ENCODE results near the gene CELSR1.
A peak's percentile ranks its signal among the peaks of the same experiment; 100 is the strongest.

Gene CELSR1

DNA sequence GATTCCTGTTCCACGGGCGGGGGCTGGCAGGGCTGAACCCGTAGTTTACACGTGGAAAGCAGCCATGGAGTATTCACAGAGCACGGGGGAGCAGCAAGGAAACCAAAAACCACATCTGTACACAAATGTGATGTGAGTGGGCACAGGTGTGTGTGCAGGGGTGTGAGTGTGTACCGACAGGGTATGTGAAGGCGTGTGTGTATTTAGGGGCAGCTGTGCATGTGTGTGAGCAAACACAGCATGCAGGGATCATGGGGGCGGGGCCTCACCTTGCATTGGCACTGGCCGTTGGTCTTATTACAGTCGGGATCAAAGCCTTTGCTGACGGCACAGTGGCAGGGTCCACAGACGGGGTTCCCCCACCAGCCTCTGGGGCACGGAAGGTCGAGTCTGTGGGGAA, 143.5 kb downstream of the CELSR1 start:
- no peak overlapping the region for H2BK15ac ChIP-seq (replicated peaks; ENCODE audit: low read depth)
- no peaks in the 10 kb centered on the region for H3K79me1 ChIP-seq (ENCODE audit: low read length)
- no peak overlapping the region for H3K4me2 ChIP-seq (ENCODE audit: low read length)
- no peak for DNase-seq
- no peak overlapping the region for H2BK120ac ChIP-seq (ENCODE audit: low read depth, low read length)
- no peak overlapping the region for H4K5ac ChIP-seq (ENCODE audit: low read length)
- H2BK5ac ChIP-seq (ENCODE audit: low read length) = no peak overlapping the region
- no peak overlapping the region for H3K27ac ChIP-seq (ENCODE audit: low read depth, low read length)
- no peaks in the 10 kb centered on the region for H3K4me1 ChIP-seq (ENCODE audit: control insufficient read depth, low read depth, low read length)
- no peak overlapping the region for H3K56ac ChIP-seq (ENCODE audit: low read length)
- H3K9ac ChIP-seq (ENCODE audit: low read length) = no peak overlapping the region
- no peaks in the 10 kb centered on the region for H3K27me3 ChIP-seq (ENCODE audit: insufficient read depth, low read length, poor library complexity)
- H4K8ac ChIP-seq (ENCODE audit: low read depth, low read length) = no peak overlapping the region
- H3K23ac ChIP-seq (ENCODE audit: low read length) = no peak overlapping the region
- H3K79me2 ChIP-seq (ENCODE audit: control insufficient read depth, insufficient read depth, low read length) = no peaks in the 10 kb centered on the region
- H3K18ac ChIP-seq (ENCODE audit: low read length) = no peak overlapping the region
- H3K36me3 ChIP-seq (ENCODE audit: control insufficient read depth, insufficient read depth, low read length) = no peaks in the 10 kb centered on the region
- WGBS (ENCODE audit: extremely low coverage, insufficient coverage, low lambda C conversion rate) = no CpG with 5 or more reads among the region's 14 CpGs
- H3K4ac ChIP-seq (ENCODE audit: low read depth, low read length) = no peak overlapping the region
- no peak overlapping the region for H3K4me3 ChIP-seq (ENCODE audit: low read length)
- no peak overlapping the region for H2AK5ac ChIP-seq (ENCODE audit: low read length)

DNA sequence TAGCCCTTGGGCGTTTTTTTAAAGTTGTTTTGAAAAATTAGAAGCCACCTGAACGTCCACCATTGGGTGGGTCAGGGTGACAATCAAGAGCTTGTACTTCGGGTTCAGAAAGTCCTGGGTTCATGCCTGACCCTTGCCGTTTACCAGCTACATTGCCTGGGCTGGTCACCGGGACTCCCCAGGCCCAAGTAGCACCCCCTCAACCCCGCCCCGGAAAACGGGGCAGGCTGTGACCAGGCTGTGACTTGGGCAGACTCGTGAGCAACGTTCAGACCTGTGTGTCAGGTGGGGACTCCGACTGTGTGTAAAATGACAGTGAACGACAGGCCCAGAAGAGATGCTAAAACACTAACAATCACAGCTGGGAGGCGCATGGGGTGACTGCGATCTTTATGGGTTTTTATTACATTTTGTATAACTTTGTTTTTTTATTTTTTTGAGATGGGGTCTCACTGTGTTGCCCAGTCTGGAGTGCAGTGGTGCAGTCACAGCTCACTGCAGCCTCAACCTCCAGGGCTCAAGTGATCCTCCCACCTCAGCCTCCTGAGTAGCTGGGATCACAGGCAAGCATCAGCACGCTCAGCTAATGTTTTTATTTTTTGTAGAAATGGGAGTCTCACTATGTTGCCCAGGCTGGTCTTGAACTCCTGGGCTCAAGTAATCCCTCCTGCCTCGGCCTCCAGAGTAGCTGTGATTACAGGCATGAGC, 145.1 kb downstream of the CELSR1 start:
- no peak overlapping the region for H3K4ac ChIP-seq (ENCODE audit: low read depth, low read length)
- no peaks in the 10 kb centered on the region for H3K27me3 ChIP-seq (ENCODE audit: insufficient read depth, low read length, poor library complexity)
- H3K56ac ChIP-seq (ENCODE audit: low read length) = no peak overlapping the region
- no peak overlapping the region for H3K4me2 ChIP-seq (ENCODE audit: low read length)
- H2BK120ac ChIP-seq (ENCODE audit: low read depth, low read length) = no peak overlapping the region
- no peaks in the 10 kb centered on the region for H3K79me2 ChIP-seq (ENCODE audit: control insufficient read depth, insufficient read depth, low read length)
- H2BK15ac ChIP-seq (replicated peaks; ENCODE audit: low read depth) = no peak overlapping the region
- H3K27ac ChIP-seq (ENCODE audit: low read depth, low read length) = no peak overlapping the region
- H3K36me3 ChIP-seq (ENCODE audit: control insufficient read depth, insufficient read depth, low read length) = no peaks in the 10 kb centered on the region
- no peak overlapping the region for H4K8ac ChIP-seq (ENCODE audit: low read depth, low read length)
- H3K4me1 ChIP-seq (ENCODE audit: control insufficient read depth, low read depth, low read length) = no peaks in the 10 kb centered on the region
- no peak overlapping the region for H2BK5ac ChIP-seq (ENCODE audit: low read length)
- H3K79me1 ChIP-seq (ENCODE audit: low read length) = no peaks in the 10 kb centered on the region
- no peak overlapping the region for H3K4me3 ChIP-seq (ENCODE audit: low read length)
- no peak overlapping the region for H2AK5ac ChIP-seq (ENCODE audit: low read length)
- no peak for DNase-seq
- no peak overlapping the region for H3K9ac ChIP-seq (ENCODE audit: low read length)
- H3K18ac ChIP-seq (ENCODE audit: low read length) = no peak overlapping the region
- H3K23ac ChIP-seq (ENCODE audit: low read length) = no peak overlapping the region
- WGBS (ENCODE audit: extremely low coverage, insufficient coverage, low lambda C conversion rate) = no CpG with 5 or more reads among the region's 16 CpGs
- H4K5ac ChIP-seq (ENCODE audit: low read length) = no peak overlapping the region

DNA sequence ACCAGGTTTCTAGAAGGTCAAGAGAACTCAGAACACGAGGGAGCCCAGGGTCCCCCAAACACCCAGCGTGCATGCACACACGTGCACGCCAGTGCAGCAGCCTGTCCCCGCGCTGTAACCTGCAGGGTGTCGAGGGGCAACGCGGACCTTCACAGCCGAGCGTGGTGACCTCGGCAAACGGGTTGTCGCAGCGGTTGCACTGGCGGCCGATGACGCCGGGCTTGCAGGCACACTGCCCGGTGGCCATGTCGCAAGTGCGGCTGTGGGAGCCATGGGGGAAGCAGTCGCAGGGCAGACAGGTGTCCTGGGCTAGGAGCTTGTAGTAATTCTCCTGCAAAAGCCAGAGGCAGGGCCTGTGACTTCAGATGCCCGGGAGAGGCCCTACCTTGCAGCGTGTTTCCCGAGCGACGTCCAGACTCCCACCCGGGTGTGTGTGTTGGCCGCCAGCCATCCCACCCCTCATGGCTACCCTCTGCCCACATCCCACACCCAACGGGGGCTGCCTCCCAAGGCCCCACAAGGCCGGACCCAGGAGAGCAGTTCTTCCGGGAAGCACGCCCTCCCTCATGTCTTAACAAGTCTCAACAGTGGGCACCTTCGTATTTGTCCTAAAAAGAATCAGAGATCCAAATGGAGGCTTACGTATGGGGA, 145.8 kb downstream of the CELSR1 start:
- H3K18ac ChIP-seq (ENCODE audit: low read length) = no peak overlapping the region
- no peaks in the 10 kb centered on the region for H3K36me3 ChIP-seq (ENCODE audit: control insufficient read depth, insufficient read depth, low read length)
- no peaks in the 10 kb centered on the region for H3K4me1 ChIP-seq (ENCODE audit: control insufficient read depth, low read depth, low read length)
- no peak overlapping the region for H3K27ac ChIP-seq (ENCODE audit: low read depth, low read length)
- no peak overlapping the region for H4K8ac ChIP-seq (ENCODE audit: low read depth, low read length)
- no peak overlapping the region for H3K4me3 ChIP-seq (ENCODE audit: low read length)
- no peak overlapping the region for H3K4ac ChIP-seq (ENCODE audit: low read depth, low read length)
- no peak overlapping the region for H3K9ac ChIP-seq (ENCODE audit: low read length)
- no peaks in the 10 kb centered on the region for H3K79me1 ChIP-seq (ENCODE audit: low read length)
- no peak overlapping the region for H2BK5ac ChIP-seq (ENCODE audit: low read length)
- H4K5ac ChIP-seq (ENCODE audit: low read length) = no peak overlapping the region
- no peak overlapping the region for H3K4me2 ChIP-seq (ENCODE audit: low read length)
- no peaks in the 10 kb centered on the region for H3K27me3 ChIP-seq (ENCODE audit: insufficient read depth, low read length, poor library complexity)
- DNase-seq = no peak
- H2AK5ac ChIP-seq (ENCODE audit: low read length) = no peak overlapping the region
- no peak overlapping the region for H3K23ac ChIP-seq (ENCODE audit: low read length)
- WGBS (ENCODE audit: extremely low coverage, insufficient coverage, low lambda C conversion rate) = no CpG with 5 or more reads among the region's 36 CpGs
- no peak overlapping the region for H2BK15ac ChIP-seq (replicated peaks; ENCODE audit: low read depth)
- no peaks in the 10 kb centered on the region for H3K79me2 ChIP-seq (ENCODE audit: control insufficient read depth, insufficient read depth, low read length)
- no peak overlapping the region for H2BK120ac ChIP-seq (ENCODE audit: low read depth, low read length)
- H3K56ac ChIP-seq (ENCODE audit: low read length) = no peak overlapping the region

DNA sequence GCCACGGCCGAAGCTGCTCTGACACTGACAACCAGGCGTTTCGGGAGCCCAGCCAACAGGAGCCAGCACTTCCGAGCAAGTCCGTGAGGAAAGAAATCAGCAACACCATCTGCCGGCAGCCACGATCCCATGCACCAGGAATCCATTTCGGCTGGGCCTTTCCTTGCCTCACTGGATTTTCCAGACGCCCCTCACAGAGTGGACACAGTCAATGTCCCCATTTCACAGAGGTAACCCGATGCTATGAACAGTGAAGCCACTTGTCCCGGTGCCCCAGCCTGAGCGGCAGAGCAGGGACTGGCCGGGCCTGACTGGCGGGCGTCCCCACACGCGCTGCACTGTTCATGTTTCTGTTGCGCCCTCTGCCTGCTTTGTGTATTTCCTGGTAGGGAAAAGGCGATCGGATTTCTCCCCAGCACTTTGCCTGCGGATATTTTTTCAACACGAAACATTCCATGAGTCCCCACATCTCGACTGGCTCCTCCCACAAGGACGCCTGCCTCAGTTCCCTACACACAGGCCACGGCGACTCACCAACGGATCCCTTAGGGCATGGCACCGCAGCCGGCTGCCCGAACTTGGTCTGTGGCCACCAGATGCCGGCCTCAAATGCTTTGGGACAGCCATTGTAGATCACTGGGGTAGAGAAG, 146.6 kb downstream of the CELSR1 start:
- H3K9ac ChIP-seq (ENCODE audit: low read length) = no peak overlapping the region
- no peak overlapping the region for H3K4me2 ChIP-seq (ENCODE audit: low read length)
- no peaks in the 10 kb centered on the region for H3K79me1 ChIP-seq (ENCODE audit: low read length)
- WGBS (ENCODE audit: extremely low coverage, insufficient coverage, low lambda C conversion rate) = no CpG with 5 or more reads among the region's 32 CpGs
- no peak overlapping the region for H2BK120ac ChIP-seq (ENCODE audit: low read depth, low read length)
- H2BK5ac ChIP-seq (ENCODE audit: low read length) = no peak overlapping the region
- no peak overlapping the region for H3K27ac ChIP-seq (ENCODE audit: low read depth, low read length)
- H4K8ac ChIP-seq (ENCODE audit: low read depth, low read length) = no peak overlapping the region
- H3K79me2 ChIP-seq (ENCODE audit: control insufficient read depth, insufficient read depth, low read length) = no peaks in the 10 kb centered on the region
- H2AK5ac ChIP-seq (ENCODE audit: low read length) = no peak overlapping the region
- H3K36me3 ChIP-seq (ENCODE audit: control insufficient read depth, insufficient read depth, low read length) = no peaks in the 10 kb centered on the region
- no peak overlapping the region for H4K5ac ChIP-seq (ENCODE audit: low read length)
- peak; percentile 64 for DNase-seq
- H3K18ac ChIP-seq (ENCODE audit: low read length) = no peak overlapping the region
- no peak overlapping the region for H3K4me3 ChIP-seq (ENCODE audit: low read length)
- H3K23ac ChIP-seq (ENCODE audit: low read length) = peak overlapping the region; percentile 66
- H3K4me1 ChIP-seq (ENCODE audit: control insufficient read depth, low read depth, low read length) = no peaks in the 10 kb centered on the region
- H3K27me3 ChIP-seq (ENCODE audit: insufficient read depth, low read length, poor library complexity) = no peaks in the 10 kb centered on the region
- H3K56ac ChIP-seq (ENCODE audit: low read length) = no peak overlapping the region
- H3K4ac ChIP-seq (ENCODE audit: low read depth, low read length) = no peak overlapping the region
- no peak overlapping the region for H2BK15ac ChIP-seq (replicated peaks; ENCODE audit: low read depth)

DNA sequence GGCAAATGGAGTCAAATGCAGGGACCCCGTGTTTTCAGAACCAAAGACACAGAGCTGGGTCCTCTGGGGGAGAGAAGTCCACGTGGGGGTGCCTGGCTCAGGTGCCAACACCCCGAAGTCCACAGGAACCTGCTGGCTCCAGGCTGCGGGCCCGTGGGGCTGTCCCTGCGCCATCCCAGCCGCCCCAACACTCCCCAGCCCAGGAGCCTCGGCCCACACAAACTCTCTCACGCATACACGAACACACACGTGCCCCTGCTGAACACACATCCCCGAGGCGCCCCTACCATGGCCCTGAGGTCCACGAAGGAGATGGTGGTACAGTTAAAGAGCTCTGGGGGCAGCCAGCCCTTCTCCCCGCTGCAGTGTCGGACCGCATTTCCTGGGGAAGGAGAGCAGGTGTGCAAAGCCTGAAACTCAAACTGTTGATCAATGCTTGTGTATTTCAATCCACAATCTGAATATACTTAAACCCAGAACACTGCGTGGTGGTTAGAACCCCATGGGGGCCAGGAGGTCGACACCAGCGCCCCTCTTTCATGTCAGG, 147.2 kb downstream of the CELSR1 start:
- Histone ChIP-seq H3K4me1 (ENCODE audit: control insufficient read depth, low read depth, low read length) (no peaks in the 10 kb centered on the region), H3K4me3 (ENCODE audit: low read length) (no peak overlapping the region), H2BK5ac (ENCODE audit: low read length) (no peak overlapping the region), H2AK5ac (ENCODE audit: low read length) (no peak overlapping the region), H3K4ac (ENCODE audit: low read depth, low read length) (no peak overlapping the region), H3K18ac (ENCODE audit: low read length) (no peak overlapping the region), H3K27ac (ENCODE audit: low read depth, low read length) (no peak overlapping the region), H3K23ac (ENCODE audit: low read length) (no peak overlapping the region), H3K79me2 (ENCODE audit: control insufficient read depth, insufficient read depth, low read length) (no peaks in the 10 kb centered on the region), H3K36me3 (ENCODE audit: control insufficient read depth, insufficient read depth, low read length) (no peaks in the 10 kb centered on the region), H3K9ac (ENCODE audit: low read length) (no peak overlapping the region), H3K79me1 (ENCODE audit: low read length) (no peaks in the 10 kb centered on the region), H3K56ac (ENCODE audit: low read length) (no peak overlapping the region), H2BK15ac (replicated peaks; ENCODE audit: low read depth) (no peak overlapping the region), H4K8ac (ENCODE audit: low read depth, low read length) (no peak overlapping the region), H4K5ac (ENCODE audit: low read length) (no peak overlapping the region), H3K4me2 (ENCODE audit: low read length) (no peak overlapping the region), H3K27me3 (ENCODE audit: insufficient read depth, low read length, poor library complexity) (no peaks in the 10 kb centered on the region), H2BK120ac (ENCODE audit: low read depth, low read length) (no peak overlapping the region)
- no peak for DNase-seq
- no CpG with 5 or more reads among the region's 20 CpGs for WGBS (ENCODE audit: extremely low coverage, insufficient coverage, low lambda C conversion rate)

Data from mesendoderm (in vitro differentiated cells).